Left cardiac atrium (tissue), 4 donors: Measurements from ENCODE around the gene TTC7B. TPM values are rescaled to one million over a fixed set of nuclear protein-coding genes. Genes with fewer than 3 reads are reported as not detected.

Experiments
- ATAC-seq, 2 donors: fragments of 200-7000 bp; cut with Tn5 transposase; one replicate each; pipeline ENCODE4 v1.9.1; 2020; ENCODE audit warnings: mild to moderate bottlenecking in 2 of 2, moderate library complexity in 2 of 2
- DNase-seq: peaks from one replicate; pipeline ENCODE4 v3.0.0-alpha.2; 2020
- intact Hi-C, 2 donors: fragments of 100-400 bp; cut with DNase I; formaldehyde crosslinking; loops; one replicate each; pipeline versions ENCODE4 v1.14.1 to v1.15.1; 2022 to 2023
- total RNA-seq, 2 donors: library from RNA; stranded (reverse); fragmentation: NEBNext Ultra II Directional; extraction: Animal tissue kit (Norgen Biotek cat#: 25700); gene quantifications; one replicate each; pipeline ENCODE4 v1.2.1, GENCODE V29; 2021
- donor health status: DM: no; HTN: yes; CAD: no.
- donor health status: DM: no; HTN: yes; CAD: no; lungs with severe emphysema.
- donor health status: DM: yes; HTN: yes; CAD: no.
- donor health status: Dilated cardiomyopathy.

Gene TTC7B
- total RNA-seq, 2 donors from 2014 or later = 61.9 to 76.5 TPM

DNA sequence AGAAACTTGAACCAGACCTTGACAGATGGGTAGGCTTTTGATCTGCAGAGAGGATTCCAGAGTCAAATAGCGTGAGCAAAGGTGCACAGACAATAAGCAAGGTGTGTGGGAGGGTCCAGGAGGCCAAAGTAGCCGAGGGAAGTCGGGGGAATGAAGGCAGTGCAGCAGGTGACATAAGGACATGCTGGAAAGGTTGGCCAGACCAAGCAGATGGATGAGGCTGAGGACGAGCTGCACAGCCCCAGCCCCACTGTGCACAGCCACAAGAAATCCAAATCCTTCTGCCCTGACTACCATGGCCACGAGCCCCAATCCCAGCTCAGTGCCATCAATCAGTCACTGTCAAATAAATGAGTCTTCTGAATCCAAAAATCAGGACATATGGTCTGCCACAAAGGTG, 5.4 kb downstream of the TTC7B start:
- intact Hi-C loops = no loop called here
- ATAC-seq (no peak), DNase-seq (no peak)

- ATAC-seq (no peak), DNase-seq (no peak)
- intact Hi-C loops = no loop called here
Observed at GRCh38 chr14:90809530-90810312, 6.5 kb downstream of the TTC7B start.

GRCh38 chr14:90808759-90809529, 7.3 kb downstream of the TTC7B start:
- intact Hi-C loops = no loop called here
- ATAC-seq (no peak), DNase-seq (no peak)

DNA sequence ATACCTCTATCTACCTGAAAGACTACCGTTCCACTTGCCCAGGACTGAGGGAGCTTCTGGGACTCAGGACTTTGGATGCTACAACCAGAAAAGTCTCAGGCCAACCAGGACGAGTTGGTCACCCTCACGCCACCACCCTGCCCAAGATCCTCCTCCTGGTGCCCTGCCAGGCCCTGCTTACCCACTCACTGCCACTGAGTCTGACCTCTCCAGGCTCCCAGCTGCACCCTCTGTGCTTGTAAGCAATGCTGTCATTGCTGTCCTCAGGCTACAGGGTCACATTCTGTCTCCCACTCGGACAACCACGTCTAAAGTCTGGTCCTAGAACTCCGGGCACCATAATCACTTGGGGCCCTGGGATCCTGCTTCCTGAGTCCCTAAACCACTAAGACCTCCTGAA, 9.2 kb downstream of the TTC7B start:
- DNase-seq (no peak), ATAC-seq (peak; percentile 6 to 7)
- intact Hi-C loops = no loop called here

GRCh38 chr14:90805662-90806540, 10.3 kb downstream of the TTC7B start:
- intact Hi-C loops = no loop called here
- peak; percentile 70 for DNase-seq

GRCh38 chr14:90805084-90805391, 11.2 kb downstream of the TTC7B start:
- intact Hi-C loops = no loop called here

More at GRCh38 chr14:90805662-90806540, 10.3 kb downstream of the TTC7B start:
- ATAC-seq = peak; percentile 46 to 69

DNA sequence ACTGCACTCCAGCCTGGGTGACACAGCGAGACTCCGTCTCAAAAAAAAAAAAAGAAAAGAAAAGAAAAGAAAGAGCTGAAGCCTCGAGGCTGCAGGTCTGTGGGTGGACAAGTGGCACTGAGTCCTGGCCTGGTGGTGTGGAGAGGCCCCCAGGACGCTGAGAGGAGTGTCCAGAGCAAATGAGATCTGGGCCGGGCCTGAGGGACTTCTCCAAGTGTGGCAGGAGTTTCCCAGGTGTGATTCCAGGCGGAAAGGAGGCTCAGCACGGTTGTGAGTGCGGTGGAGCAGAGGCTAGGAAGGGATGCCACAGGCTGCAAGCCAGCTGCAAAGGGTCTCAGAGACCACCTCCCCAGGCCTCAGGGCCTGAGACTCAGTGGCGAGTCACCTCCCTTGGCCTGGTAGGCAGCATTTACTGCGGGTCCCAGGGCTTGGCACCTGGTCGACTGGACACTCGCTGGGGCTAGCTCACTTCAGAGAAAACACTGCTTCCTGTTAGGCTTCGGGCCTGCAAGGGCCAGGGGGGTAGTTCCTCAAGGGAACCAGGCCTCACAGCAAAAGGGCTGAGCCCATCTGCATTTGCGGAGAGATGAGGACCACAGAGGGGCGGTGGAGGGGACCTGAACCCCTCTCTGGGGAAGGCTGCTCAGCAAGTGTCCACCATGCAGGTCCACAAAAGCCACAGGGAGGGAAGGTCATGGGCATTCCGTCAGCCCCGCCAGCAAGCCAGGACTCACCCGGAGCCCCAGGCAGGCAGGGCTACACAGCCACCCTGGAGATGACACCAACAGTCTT, 11.7 kb downstream of the TTC7B start:
- DNase-seq (no peak), ATAC-seq (no peak)
- intact Hi-C loops = no loop called here

More at GRCh38 chr14:90805084-90805391, 11.2 kb downstream of the TTC7B start:
- ATAC-seq = no peak
- DNase-seq = no peak

DNA sequence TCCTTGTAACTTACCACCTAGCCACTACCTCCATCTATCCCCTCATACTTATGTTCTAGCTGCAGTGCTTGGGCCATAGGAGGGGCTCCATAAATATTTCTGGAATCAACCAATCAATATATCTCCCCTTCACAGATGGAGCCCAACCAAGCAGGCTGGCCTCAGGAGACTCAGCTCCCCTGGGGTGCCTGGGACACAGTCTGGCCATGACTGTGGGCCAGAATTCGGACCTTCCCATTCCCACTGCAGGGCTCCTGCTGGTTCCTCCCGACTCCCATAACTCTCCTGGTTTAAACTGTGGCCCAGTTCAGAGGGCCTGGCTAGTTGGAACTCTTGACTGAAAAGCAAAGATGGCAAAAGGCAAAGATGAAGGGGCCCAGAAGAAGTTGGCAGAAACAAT, 13.0 kb downstream of the TTC7B start:
- intact Hi-C loops = no loop called here
- no peak for DNase-seq

DNA sequence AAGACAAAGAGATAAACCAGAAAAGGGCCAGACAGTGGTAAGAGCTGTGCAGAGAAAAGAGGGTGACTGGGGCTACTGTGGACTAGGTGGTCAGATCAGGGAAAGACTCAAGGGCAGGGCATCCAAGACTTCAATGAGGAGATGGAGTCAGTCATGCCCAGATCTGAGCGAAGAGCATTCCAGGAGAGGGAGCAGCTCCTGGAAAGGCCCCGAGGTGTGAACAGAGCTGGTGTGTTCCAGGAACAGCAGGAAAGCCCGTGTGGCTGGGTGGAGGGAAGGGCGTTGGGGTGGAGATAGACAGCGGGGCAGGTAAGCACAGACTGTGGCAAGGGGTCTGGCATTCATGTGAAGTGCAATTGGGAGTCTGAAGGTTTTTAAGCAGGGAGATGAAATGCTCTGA, 16.8 kb downstream of the TTC7B start:
- no peak for DNase-seq
- intact Hi-C loops = no loop called here
- ATAC-seq = no peak

More for the DNA sequence above, 13.0 kb downstream of the TTC7B start:
- ATAC-seq = peak in 1 of 2 donors; percentile 21

- no peak for DNase-seq
- no peak for ATAC-seq
- intact Hi-C loops = no loop called here
Observed at GRCh38 chr14:90797919-90798318, 18.3 kb downstream of the TTC7B start.

DNA sequence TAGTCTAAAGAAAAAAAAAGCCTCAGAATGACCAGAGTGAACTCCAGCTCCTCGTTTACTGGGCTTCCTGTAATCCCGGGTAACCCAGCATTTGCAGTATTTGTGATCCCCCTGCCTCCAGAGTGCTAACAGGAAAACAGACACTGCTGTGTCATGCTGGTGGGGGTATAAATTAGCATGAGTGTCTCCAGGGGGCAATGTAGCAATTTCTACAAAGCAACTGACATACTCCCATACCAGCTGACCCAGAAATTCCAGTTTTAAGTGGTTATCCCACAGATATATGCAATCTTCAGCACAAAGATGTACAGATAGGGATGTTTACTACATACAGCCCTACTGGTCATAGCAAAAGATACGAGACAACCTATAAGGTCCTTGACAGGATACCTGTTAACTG, 18.8 kb downstream of the TTC7B start:
- intact Hi-C loops = no loop called here
- ATAC-seq = no peak

GRCh38 chr14:90796329-90796728, 19.9 kb downstream of the TTC7B start:
- intact Hi-C loops = no loop called here
- peak; percentile 46 to 56 for ATAC-seq
- no peak for DNase-seq

More for the DNA sequence above, 18.8 kb downstream of the TTC7B start:
- DNase-seq = no peak

GRCh38 chr14:90795744-90796143, 20.5 kb downstream of the TTC7B start:
- DNase-seq = no peak
- intact Hi-C loops = no loop called here
- ATAC-seq = peak in 1 of 2 donors; percentile 74

GRCh38 chr14:90791486-90791885, 24.7 kb downstream of the TTC7B start:
- no peak for ATAC-seq
- intact Hi-C loops = no loop called here
- DNase-seq = no peak

DNA sequence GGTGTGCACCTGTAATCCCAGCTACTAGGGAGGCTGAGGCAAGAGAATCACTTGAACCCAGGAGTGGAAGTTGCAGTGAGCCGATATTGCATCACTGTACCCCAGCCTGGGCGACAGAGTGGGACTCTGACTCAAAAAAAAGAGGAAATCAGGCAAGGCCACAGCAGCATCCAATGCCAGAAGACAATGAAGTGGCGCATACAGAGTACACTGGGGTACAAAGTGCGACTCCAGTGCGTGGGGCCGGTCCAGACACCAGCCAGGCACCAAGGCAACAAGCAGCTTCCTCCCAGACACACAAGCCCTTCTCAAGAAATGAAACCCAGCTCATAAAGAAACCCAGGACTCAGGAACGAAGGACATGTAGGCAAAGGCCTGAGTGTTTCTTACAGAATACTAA, 28.2 kb downstream of the TTC7B start:
- ATAC-seq = peak in 1 of 2 donors; percentile 38
- DNase-seq = no peak
- intact Hi-C loops = no loop called here

DNA sequence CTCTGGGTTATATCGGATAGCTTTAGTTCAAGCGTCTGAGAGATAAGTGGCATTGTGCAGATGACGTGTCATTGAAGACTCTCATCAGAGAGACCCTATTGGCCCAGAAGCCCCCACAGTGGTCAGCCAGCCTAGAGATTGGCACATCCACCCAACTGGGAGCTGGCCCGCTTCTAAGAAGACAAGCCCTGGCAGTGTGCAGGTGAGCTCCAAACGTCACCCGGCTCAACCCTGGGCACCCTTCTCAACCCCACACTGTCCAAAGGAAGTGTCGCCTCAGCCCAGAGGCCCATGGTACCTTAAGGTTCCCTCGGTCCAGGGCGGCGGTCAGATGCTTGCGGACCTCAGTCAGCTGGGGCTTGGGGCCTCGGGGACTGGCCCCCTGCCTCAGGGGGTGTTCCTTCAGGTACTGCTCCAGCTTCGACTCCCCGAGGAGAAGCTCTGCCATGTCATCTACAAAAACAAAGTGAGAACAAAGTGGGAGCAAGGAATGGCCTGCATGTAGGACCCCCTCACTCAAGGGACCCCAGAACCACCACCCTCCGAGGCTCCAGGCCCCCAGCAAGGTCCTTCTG, 30.3 kb downstream of the TTC7B start:
- intact Hi-C loops = no loop called here
- ATAC-seq = peak in 1 of 2 donors; percentile 11
- no peak for DNase-seq

DNA sequence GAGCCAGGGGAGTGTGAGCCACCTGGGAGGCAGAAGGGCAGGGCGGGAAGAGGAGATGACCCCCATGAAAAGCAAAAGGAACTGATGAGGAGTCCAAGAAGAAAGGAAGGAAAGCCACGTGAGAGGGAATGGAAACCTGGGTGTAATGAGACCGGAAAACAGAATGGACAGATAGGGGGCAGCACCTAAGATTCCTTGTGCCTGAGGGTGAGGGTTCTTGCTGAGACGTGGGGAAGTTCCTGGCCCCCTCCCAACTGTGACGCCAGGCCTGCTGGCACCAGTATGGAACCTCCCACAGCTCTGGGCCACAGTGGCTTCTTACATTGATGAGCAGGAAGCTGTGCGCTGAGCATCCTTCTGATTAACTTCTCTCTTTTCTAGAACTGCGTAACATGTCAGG, 30.8 kb downstream of the TTC7B start:
- DNase-seq (peak; percentile 79), ATAC-seq (peak; percentile 70 to 82)

DNA sequence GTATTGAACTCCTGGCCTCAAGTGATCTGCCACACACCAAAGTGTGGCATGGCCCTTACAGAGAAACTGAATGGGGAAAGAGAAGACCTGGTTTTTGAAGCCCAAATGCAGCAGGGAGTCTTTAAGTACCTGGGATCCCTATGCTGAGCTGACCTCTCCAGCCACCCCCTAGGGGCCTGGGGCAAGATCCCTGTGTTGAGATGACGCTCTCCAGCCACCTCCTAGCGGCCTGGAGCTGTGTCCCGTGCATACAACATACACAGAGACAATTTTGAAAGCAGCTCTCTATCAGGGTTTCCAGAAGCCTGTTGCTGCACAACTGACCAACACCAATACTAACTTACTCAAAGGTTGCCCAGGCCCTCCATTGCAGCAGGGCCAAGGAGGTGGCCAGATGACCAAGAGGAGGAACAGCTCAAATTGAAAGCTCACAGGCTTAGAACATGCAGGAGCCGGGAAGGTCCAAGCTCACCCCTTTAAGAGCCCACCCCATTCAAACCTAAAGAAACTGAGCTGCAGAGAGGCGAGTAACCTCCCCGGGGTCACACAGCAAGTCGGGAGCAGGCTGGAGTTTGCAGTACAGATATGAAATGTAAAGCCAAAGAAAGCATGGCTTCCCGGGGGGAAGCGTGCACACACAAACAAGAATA, 31.5 kb downstream of the TTC7B start:
- no peak for DNase-seq
- no peak for ATAC-seq
- intact Hi-C loops = no loop called here

More for the DNA sequence above, 30.8 kb downstream of the TTC7B start:
- intact Hi-C loops = no loop called here
